Kidney (tissue), 14 donors: Measurements from ENCODE around the gene CEP104. TPM values are rescaled to one million over a fixed set of nuclear protein-coding genes. Genes with fewer than 3 reads are reported as not detected.

ENCODE experiments used
- DNase-seq, 5 donors: peaks; one replicate each; pipeline ENCODE4 v3.0.0-alpha.2; 2013 to 2020
- FAIRE-seq: peaks from 2 replicates; lab custom pipeline; 2012; peaks lifted over from hg19 to GRCh38; lab: Jason Lieb, UNC
- H3K27ac ChIP-seq, 2 donors: one replicate each; pipeline ENCODE4 v1.7.0; 2013; ENCODE audit warnings: low read depth in 2 of 2, low read length in 2 of 2, inconsistent platforms in 1 of 2
- H3K27me3 ChIP-seq: one replicate; pipeline ENCODE4 v1.7.1; 2013; ENCODE audit warnings: low read length, inconsistent platforms; ENCODE audit not compliant: control insufficient read depth, insufficient read depth
- H3K36me3 ChIP-seq, 3 donors: one replicate each; pipeline versions ENCODE4 v1.7.0 to v1.7.1; 2013; ENCODE audit warnings: low read length in 3 of 3, control low read depth in 1 of 3, inconsistent platforms in 1 of 3; ENCODE audit not compliant: insufficient read depth in 3 of 3, control insufficient read depth in 2 of 3
- H3K4me1 ChIP-seq, 3 donors: one replicate each; pipeline versions ENCODE4 v1.7.0 to v1.7.1; 2013; ENCODE audit warnings: low read length in 3 of 3, inconsistent platforms in 1 of 3, low read depth in 1 of 3; ENCODE audit not compliant: control insufficient read depth in 2 of 3, insufficient read depth in 2 of 3
- H3K4me3 ChIP-seq, 3 donors: one replicate each; pipeline versions ENCODE4 v1.7.0 to v1.8.1; 2013; ENCODE audit warnings: low read length in 3 of 3, control low read depth in 1 of 3, inconsistent platforms in 1 of 3
- H3K9ac ChIP-seq, 3 donors: one replicate each; pipeline versions ENCODE4 v1.7.0 to v1.7.1; 2013; ENCODE audit warnings: low read length in 3 of 3, control low read depth in 1 of 3, inconsistent platforms in 1 of 3
- H3K9me3 ChIP-seq, 3 donors: one replicate each; pipeline versions ENCODE4 v1.7.0 to v1.7.1; 2013; ENCODE audit warnings: low read length in 3 of 3, control low read depth in 1 of 3, inconsistent platforms in 1 of 3; ENCODE audit not compliant: control insufficient read depth in 2 of 3, insufficient read depth in 1 of 3
- CTCF ChIP-seq: IDR thresholded peaks from 3 replicates; pipeline ENCODE4 v1.5.1; 2012; ENCODE audit warnings: mild to moderate bottlenecking, moderate library complexity, borderline replicate concordance; ENCODE audit not compliant: insufficient read depth; ENCODE audit errors: extremely low read depth
- intact Hi-C: fragments of 100-400 bp; cut with DNase I; formaldehyde crosslinking; loops from one replicate; pipeline ENCODE4 v1.11.1; 2022
- polyA plus RNA-seq: library from polyadenylated mRNA; stranded (reverse); fragments of 350-450 nt; fragmentation: Illumina TruSeq; extraction: RNeasy Lipid Tissue Mini Kit (QIAGEN cat#74804); gene quantifications from one replicate; pipeline ENCODE4 v1.2.3, GENCODE V29; 2014; ENCODE audit warnings: low read depth, low replicate concordance; ENCODE audit not compliant: insufficient read depth
- total RNA-seq: library from RNA; stranded (reverse); fragmentation: NEBNext Ultra II Directional; extraction: Animal tissue kit (Norgen Biotek cat#: 25700); gene quantifications from one replicate; pipeline ENCODE4 v1.2.1, GENCODE V29; 2021
- donor health status: control.
- donor health status: control.
- donor health status: control.
- donor health status: control.
- donor health status: control.
- donor health status: DM: yes; HTN: yes; CAD: no.
- donor health status: Normal renal cell carcinoma (clear cell type).

The CEP104 gene
- total and polyA plus RNA-seq, 2 donors from 2014 or later = 11.1 to 51.2 TPM

- Histone ChIP-seq H3K4me1 (no peaks in the 10 kb centered on the region), H3K9me3 (no peaks in the 10 kb centered on the region), H3K9ac (no peak overlapping the region), H3K36me3 (peaks cover 8 to 42% (median 34%) of the 10 kb centered on the region in 3 donors), H3K27ac (no peak overlapping the region), H3K4me3 (no peak overlapping the region), H3K27me3 (no peaks in the 10 kb centered on the region)
- FAIRE-seq = no peak
- peak in 1 of 5 donors; percentile 59 for DNase-seq
- intact Hi-C loops = no loop called here
- no peak for TF ChIP-seq CTCF
These were observed 73.1 kb downstream of the CEP104 start for GRCh38 chr1:3783651-3784474.

DNA sequence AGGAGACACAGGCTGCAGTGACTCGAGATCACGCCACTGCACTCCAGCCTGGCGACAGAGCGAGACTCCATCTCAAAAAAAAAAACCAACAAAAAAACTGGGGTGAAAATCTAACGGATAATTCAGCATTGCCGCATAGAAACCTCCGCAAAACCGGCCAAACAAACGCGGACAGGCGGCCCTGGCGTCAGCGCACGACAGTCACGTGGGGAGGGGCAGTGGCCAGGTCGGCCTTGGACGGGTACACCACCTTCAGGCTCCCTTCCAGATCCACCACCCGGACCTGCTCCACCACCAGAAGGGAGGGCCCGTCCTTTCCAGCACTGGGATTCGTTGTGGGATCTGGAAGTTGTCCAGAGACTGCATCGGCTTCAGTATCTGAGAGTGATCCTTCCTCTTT is 76.1 kb downstream of the CEP104 start:
- Histone ChIP-seq H3K27me3 (no peaks in the 10 kb centered on the region), H3K9ac (no peak overlapping the region), H3K27ac (no peak overlapping the region), H3K36me3 (peaks cover 8 to 35% (median 31%) of the 10 kb centered on the region in 3 donors), H3K4me1 (peaks cover 0 to 8% (median 5%) of the 10 kb centered on the region in 3 donors), H3K9me3 (no peaks in the 10 kb centered on the region), H3K4me3 (no peak overlapping the region)
- FAIRE-seq (no peak), DNase-seq (peak in 1 of 5 donors; percentile 59)
- intact Hi-C loops = no loop called here
- TF ChIP-seq CTCF = no peak

DNA sequence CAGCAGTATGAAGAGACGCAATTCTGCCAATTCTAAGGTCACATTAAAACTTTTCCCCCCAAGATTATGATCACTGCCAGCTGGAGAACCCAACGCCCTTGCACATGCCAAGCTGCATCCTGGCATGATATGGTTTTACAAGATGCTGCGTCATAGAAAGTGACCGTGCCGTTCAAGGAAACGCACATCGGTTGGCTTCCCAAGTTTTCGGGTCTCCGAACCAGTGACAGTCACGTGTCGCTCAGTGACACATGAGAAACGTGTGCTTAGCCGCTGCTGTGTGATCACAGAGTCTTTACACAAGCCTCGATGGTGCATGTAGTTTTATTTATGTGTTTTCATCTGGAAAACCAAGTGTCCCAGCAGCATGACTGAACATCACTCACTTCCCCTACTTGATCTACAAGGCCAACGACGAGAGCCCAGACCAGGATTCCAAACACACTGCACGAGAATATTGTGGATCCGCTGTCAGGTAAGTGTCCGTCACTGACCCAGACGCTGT is 77.0 kb downstream of the CEP104 start:
- TF ChIP-seq CTCF = no peak
- Histone ChIP-seq H3K4me3 (no peak overlapping the region), H3K4me1 (peaks cover 0 to 17% (median 5%) of the 10 kb centered on the region in 3 donors), H3K9me3 (no peaks in the 10 kb centered on the region), H3K27ac (no peak overlapping the region), H3K36me3 (peaks cover 8 to 35% (median 31%) of the 10 kb centered on the region in 3 donors), H3K27me3 (no peaks in the 10 kb centered on the region), H3K9ac (no peak overlapping the region)
- intact Hi-C loops = no loop called here
- FAIRE-seq (no peak), DNase-seq (peak in 1 of 5 donors; percentile 11)
